Natural killer cell (primary cell): ENCODE results near the gene UBASH3B. TPM values are rescaled to one million over a fixed set of nuclear protein-coding genes. Genes with fewer than 3 reads are reported as not detected.

Experiments used
- ATAC-seq, 3 donors: fragments of 150-1000 bp in 2 of 3; fragments of 200-7000 bp in 1 of 3; cut with Tn5 transposase; 1 replicate in 1 of 3; 2 replicates in 2 of 3; pipeline ENCODE4 v1.10.0; 2021; ENCODE audit warnings: mild to moderate bottlenecking in 2 of 3, moderate library complexity in 2 of 3
- DNase-seq, 2 donors: peaks; one replicate each; pipeline versions ENCODE4 v3.0.0 to v3.0.0-alpha.2; 2013 to 2021; ENCODE audit warnings: mixed read lengths in 1 of 2
- H3K27ac ChIP-seq: one replicate; pipeline ENCODE4 v1.5.1; 2013; ENCODE audit warnings: mild to moderate bottlenecking, low read length
- H3K27me3 ChIP-seq: one replicate; pipeline ENCODE4 v1.6.1; 2013; ENCODE audit warnings: low read length; ENCODE audit not compliant: control insufficient read depth, insufficient read depth
- H3K36me3 ChIP-seq: one replicate; pipeline ENCODE4 v1.6.1; 2013; ENCODE audit warnings: low read length; ENCODE audit not compliant: control insufficient read depth, insufficient read depth
- H3K4me1 ChIP-seq: one replicate; pipeline ENCODE4 v1.6.1; 2013; ENCODE audit warnings: low read length; ENCODE audit not compliant: control insufficient read depth, insufficient read depth
- H3K4me3 ChIP-seq: one replicate; pipeline ENCODE4 v1.5.1; 2013; ENCODE audit warnings: low read length
- H3K9me3 ChIP-seq: one replicate; pipeline ENCODE4 v1.6.1; 2013; ENCODE audit warnings: low read length; ENCODE audit not compliant: control insufficient read depth, insufficient read depth
- H3K27ac Mint-ChIP-seq, 2 donors: one replicate each; pipeline ENCODE4 v1.8.0; 2022; ENCODE audit warnings: mild to moderate bottlenecking in 2 of 2, mixed read lengths in 2 of 2, moderate library complexity in 1 of 2
- H3K27me3 Mint-ChIP-seq, 2 donors: one replicate each; pipeline ENCODE4 v1.8.0; 2022; ENCODE audit warnings: low read depth in 2 of 2, mixed read lengths in 2 of 2
- H3K36me3 Mint-ChIP-seq: one replicate; pipeline ENCODE4 v1.8.0; 2022; ENCODE audit warnings: mixed read lengths
- H3K4me1 Mint-ChIP-seq, 2 donors: one replicate each; pipeline ENCODE4 v1.8.0; 2022; ENCODE audit warnings: mixed read lengths in 2 of 2
- H3K4me3 Mint-ChIP-seq: one replicate; pipeline ENCODE4 v1.8.0; 2022; ENCODE audit warnings: mild to moderate bottlenecking, moderate library complexity, mixed read lengths
- H3K9me3 Mint-ChIP-seq, 2 donors: one replicate each; pipeline ENCODE4 v1.8.0; 2022; ENCODE audit warnings: mixed read lengths in 2 of 2
- CTCF ChIP-seq: fragments of 200-600 bp; IDR thresholded peaks from one replicate; pipeline ENCODE4 v1.8.0; 2022; ENCODE audit warnings: antibody characterized with exemption
- WGBS: methylation state at CpG from one replicate; pipeline ENCODE4 v1.1.7; 2013; ENCODE audit warnings: missing lambda C conversion rate; ENCODE audit not compliant: insufficient coverage; 5-methylcytosine and 5-hydroxymethylcytosine counted together
- intact Hi-C: fragments of 100-400 bp; cut with micrococcal nuclease; formaldehyde crosslinking; loops from one replicate; pipeline ENCODE4 v1.14.2; 2022
- total RNA-seq, 4 donors: library from RNA; stranded (reverse); fragments of 120-200 nt in 1 of 4; gene quantifications; one replicate each; pipeline versions ENCODE4 v1.2.3 to v1.2.4, GENCODE V29; 2013 to 2022

The UBASH3B gene
- total RNA-seq, 3 donors from 2014 or later (not counting 1 experiment from before 2014, with no cell fraction given): 28.7 to 33.9 (median 33.5) TPM

- H3K4me3 Mint-ChIP-seq: no peak overlapping the region
- Histone ChIP-seq H3K4me3 (no peak overlapping the region), H3K9me3 (no peaks in the 10 kb centered on the region), H3K36me3 (no peaks in the 10 kb centered on the region), H3K27ac (no peak overlapping the region), H3K27me3 (no peaks in the 10 kb centered on the region), H3K4me1 (peaks cover 54% of the 10 kb centered on the region)
- 81% methylated on average over 11 of the region's 11 CpGs for WGBS
- no peak for TF ChIP-seq CTCF
- intact Hi-C loops: loop anchor here (5.0 kb wide), 1 partner anchor 37 kb away; no protein-coding TSS in a partner anchor
- no peaks in the 10 kb centered on the region for H3K36me3 Mint-ChIP-seq
- no peaks in the 10 kb centered on the region for H3K9me3 Mint-ChIP-seq
- ATAC-seq (no peak), DNase-seq (no peak)
- peaks cover 53 to 63% of the 10 kb centered on the region in 2 donors for H3K4me1 Mint-ChIP-seq
- peak overlapping the region in 1 of 2 donors; percentile 74 for H3K27ac Mint-ChIP-seq
- H3K27me3 Mint-ChIP-seq: no peaks in the 10 kb centered on the region
These were observed 4.4 kb downstream of the UBASH3B start for GRCh38 chr11:122659676-122660554.

GRCh38 chr11:122661182-122661945 lies 5.8 kb downstream of the UBASH3B start:
- H3K36me3 ChIP-seq: no peaks in the 10 kb centered on the region
- Mint-ChIP-seq H3K4me1 (peaks cover 46 to 56% of the 10 kb centered on the region in 2 donors), H3K9me3 (no peaks in the 10 kb centered on the region), H3K27me3 (no peaks in the 10 kb centered on the region), H3K36me3 (no peaks in the 10 kb centered on the region), H3K27ac (no peak overlapping the region), H3K4me3 (no peak overlapping the region)
- no peaks in the 10 kb centered on the region for H3K9me3 ChIP-seq
- WGBS: 91% methylated on average over 5 of the region's 7 CpGs
- H3K4me1 ChIP-seq: peaks cover 56% of the 10 kb centered on the region
- no peak for TF ChIP-seq CTCF
- no peak overlapping the region for H3K4me3 ChIP-seq
- intact Hi-C loops: no loop called here
- no peak overlapping the region for H3K27ac ChIP-seq
- no peak for DNase-seq
- no peaks in the 10 kb centered on the region for H3K27me3 ChIP-seq
- no peak for ATAC-seq

GRCh38 chr11:122663056-122663740 lies 7.7 kb downstream of the UBASH3B start:
- H3K9me3 ChIP-seq: no peaks in the 10 kb centered on the region
- intact Hi-C loops: no loop called here
- H3K4me1 Mint-ChIP-seq: peaks cover 38 to 54% of the 10 kb centered on the region in 2 donors
- ATAC-seq: no peak
- H3K27me3 ChIP-seq: no peaks in the 10 kb centered on the region
- H3K36me3 Mint-ChIP-seq: no peaks in the 10 kb centered on the region
- H3K9me3 Mint-ChIP-seq: no peaks in the 10 kb centered on the region
- no peak for TF ChIP-seq CTCF
- H3K4me3 Mint-ChIP-seq: no peak overlapping the region
- no peak for DNase-seq
- no peaks in the 10 kb centered on the region for H3K36me3 ChIP-seq
- H3K27ac ChIP-seq: no peak overlapping the region
- WGBS: 93% methylated on average over 12 of the region's 13 CpGs
- H3K4me3 ChIP-seq: no peak overlapping the region
- peak overlapping the region in 1 of 2 donors; percentile 58 for H3K27ac Mint-ChIP-seq
- H3K4me1 ChIP-seq: peaks cover 49% of the 10 kb centered on the region
- H3K27me3 Mint-ChIP-seq: no peaks in the 10 kb centered on the region
